ENCODE data around the gene EPHX1.

DNA sequence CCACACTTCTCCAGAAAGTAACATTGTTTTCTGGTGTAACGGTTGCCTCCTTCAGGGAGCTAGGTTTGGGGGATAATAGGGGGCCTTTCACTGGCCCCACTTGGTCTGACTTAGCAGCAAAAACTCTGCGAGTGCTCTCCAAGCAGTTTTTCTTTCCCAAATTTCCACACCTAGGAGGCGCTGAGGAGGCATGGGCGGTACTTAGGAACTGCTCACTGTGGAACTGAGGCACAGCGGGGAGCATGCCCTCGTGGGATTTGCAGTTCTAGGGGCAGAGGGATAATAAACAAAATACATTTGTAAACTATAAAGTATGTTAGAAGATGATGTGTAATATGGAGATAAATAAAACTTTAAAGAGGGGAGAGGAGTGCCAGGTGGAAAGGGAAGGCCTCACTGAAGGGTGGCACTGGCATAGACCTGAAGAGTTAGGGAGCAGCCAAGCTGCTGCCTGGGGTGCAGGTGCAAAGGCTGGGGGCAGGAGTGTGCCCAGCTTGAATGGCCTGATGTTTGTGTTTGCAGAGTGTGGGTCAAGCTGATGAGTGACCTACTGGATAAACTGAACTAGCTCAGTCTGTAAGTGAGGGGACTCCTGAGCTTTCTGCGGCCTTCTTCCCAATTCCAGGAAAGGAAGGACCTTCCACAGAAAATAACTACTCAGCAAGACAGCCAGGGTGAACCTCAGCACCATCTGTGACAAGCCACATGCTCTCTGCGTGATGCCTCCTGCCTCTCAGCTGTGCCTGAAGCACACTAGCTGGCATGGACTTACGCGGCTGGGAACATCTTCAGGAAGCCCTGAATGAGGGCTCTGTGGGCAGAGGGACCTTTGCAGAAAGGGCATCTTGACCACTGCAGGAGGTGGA is 1.9 kb downstream of the EPHX1 start:
- TF ChIP-seq, protein P1, sequence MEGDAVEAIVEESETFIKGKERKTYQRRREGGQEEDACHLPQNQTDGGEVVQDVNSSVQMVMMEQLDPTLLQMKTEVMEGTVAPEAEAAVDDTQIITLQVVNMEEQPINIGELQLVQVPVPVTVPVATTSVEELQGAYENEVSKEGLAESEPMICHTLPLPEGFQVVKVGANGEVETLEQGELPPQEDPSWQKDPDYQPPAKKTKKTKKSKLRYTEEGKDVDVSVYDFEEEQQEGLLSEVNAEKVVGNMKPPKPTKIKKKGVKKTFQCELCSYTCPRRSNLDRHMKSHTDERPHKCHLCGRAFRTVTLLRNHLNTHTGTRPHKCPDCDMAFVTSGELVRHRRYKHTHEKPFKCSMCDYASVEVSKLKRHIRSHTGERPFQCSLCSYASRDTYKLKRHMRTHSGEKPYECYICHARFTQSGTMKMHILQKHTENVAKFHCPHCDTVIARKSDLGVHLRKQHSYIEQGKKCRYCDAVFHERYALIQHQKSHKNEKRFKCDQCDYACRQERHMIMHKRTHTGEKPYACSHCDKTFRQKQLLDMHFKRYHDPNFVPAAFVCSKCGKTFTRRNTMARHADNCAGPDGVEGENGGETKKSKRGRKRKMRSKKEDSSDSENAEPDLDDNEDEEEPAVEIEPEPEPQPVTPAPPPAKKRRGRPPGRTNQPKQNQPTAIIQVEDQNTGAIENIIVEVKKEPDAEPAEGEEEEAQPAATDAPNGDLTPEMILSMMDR (IDR thresholded peaks at IDR 0.05), result peak in 4 of 6 experiments; percentile 10 to 21 (median 16)
- no peak for TF ChIP-seq POLR2A (IDR thresholded peaks at IDR 0.05)
- TF ChIP-seq POLR2AphosphoS5 (IDR thresholded peaks at IDR 0.05), result no peak

Measured in upper lobe of left lung (tissue), 4 donors.